ENCODE data around the gene ACSF2. TPM values are rescaled to one million over a fixed set of nuclear protein-coding genes. Genes with fewer than 3 reads are reported as not detected.

ACSF2 gene
- total RNA-seq, 1 experiment from 2014 or later = 161 TPM

DNA sequence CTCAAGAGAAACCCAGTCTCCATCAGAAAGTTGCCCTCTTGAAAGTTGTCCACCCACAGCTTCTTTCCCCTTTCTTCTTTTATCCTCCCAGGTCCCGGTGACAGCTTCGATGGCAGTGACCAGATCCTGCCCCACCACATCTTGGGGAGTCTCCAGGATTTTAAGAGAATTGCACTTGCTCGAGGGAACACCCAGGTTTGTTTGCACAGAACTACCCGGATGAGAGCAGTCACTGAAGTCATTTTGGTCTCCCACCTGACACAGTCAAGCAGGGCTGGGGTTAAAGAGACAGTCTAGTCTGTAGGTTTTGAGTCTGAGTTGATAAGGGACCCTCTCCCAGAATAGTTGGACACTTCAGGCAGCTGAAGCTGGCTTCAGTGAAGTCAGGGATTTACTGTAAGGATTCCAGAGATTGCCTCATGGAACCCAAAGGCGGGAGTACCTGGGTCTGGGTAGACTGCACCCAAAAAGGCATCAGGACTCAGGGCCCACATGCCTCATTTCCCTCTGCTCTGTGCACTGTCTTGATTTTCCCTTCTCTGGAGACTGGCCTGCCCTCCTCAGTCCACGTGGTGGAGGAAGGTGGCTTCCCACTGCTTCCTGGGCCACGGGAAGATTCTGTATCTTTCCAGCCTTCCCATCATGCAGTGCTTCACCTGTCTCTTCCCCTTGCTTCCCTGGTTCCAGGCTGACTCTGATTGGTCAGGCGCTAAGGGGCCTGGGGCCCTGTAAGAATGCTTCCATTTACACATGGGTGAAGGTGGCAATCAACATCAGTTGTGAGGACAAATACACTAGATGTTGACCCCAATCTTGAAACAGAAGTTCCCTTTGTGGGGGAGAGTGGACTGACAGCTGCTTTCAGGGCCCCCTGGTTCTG, 91.7 kb downstream of the ACSF2 start:
- intact Hi-C loops (cut with micrococcal nuclease; ENCODE audit: unreplicated experiment) = loop anchor here (1.0 kb wide), 1 partner anchor 30 kb away; no protein-coding TSS in a partner anchor
- Histone ChIP-seq H3K9me3 (no peaks in the 10 kb centered on the region), H3K4me1 (peaks cover 9% of the 10 kb centered on the region), H3K36me3 (ENCODE audit: control insufficient read depth, insufficient read depth, low read length) (no peaks in the 10 kb centered on the region), H3K27me3 (replicated peaks; ENCODE audit: control insufficient read depth, insufficient read depth, low read length) (no peaks in the 10 kb centered on the region), H3K4me3 (ENCODE audit: low read depth, low read length) (no peak overlapping the region)
- H3K27me3 Mint-ChIP-seq (ENCODE audit: insufficient read depth, unreplicated experiment) = no peaks in the 10 kb centered on the region
- TF ChIP-seq, protein P1, sequence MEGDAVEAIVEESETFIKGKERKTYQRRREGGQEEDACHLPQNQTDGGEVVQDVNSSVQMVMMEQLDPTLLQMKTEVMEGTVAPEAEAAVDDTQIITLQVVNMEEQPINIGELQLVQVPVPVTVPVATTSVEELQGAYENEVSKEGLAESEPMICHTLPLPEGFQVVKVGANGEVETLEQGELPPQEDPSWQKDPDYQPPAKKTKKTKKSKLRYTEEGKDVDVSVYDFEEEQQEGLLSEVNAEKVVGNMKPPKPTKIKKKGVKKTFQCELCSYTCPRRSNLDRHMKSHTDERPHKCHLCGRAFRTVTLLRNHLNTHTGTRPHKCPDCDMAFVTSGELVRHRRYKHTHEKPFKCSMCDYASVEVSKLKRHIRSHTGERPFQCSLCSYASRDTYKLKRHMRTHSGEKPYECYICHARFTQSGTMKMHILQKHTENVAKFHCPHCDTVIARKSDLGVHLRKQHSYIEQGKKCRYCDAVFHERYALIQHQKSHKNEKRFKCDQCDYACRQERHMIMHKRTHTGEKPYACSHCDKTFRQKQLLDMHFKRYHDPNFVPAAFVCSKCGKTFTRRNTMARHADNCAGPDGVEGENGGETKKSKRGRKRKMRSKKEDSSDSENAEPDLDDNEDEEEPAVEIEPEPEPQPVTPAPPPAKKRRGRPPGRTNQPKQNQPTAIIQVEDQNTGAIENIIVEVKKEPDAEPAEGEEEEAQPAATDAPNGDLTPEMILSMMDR (IDR thresholded peaks at IDR 0.05; ENCODE audit: insufficient read depth in 1 of 2, low read depth in 1 of 2, low read length in 1 of 2, severe bottlenecking in 1 of 2, unreplicated experiment in 1 of 2) = no peak
- no peaks in the 10 kb centered on the region for H3K36me3 Mint-ChIP-seq (ENCODE audit: insufficient read depth, unreplicated experiment)
- no TSS peak for BruUV-seq (replicated peaks)
- H3K9me3 Mint-ChIP-seq (ENCODE audit: unreplicated experiment) = no peaks in the 10 kb centered on the region
- peak overlapping the region; percentile 12 for H3K27ac Mint-ChIP-seq (ENCODE audit: unreplicated experiment)
- POLR2A ChIA-PET = no interaction called here
- H3K4me1 Mint-ChIP-seq (ENCODE audit: low read depth, unreplicated experiment) = peaks cover 27% of the 10 kb centered on the region
- CTCF ChIA-PET = interaction anchor here (0.6 to 1.2 kb wide), 2 partner anchors 31 to 38 kb away, joined by 4 to 5 read pairs; no protein-coding TSS in a partner anchor
- no peak overlapping the region for H3K4me3 Mint-ChIP-seq (ENCODE audit: unreplicated experiment)
- no peak for DNase-seq

DNA sequence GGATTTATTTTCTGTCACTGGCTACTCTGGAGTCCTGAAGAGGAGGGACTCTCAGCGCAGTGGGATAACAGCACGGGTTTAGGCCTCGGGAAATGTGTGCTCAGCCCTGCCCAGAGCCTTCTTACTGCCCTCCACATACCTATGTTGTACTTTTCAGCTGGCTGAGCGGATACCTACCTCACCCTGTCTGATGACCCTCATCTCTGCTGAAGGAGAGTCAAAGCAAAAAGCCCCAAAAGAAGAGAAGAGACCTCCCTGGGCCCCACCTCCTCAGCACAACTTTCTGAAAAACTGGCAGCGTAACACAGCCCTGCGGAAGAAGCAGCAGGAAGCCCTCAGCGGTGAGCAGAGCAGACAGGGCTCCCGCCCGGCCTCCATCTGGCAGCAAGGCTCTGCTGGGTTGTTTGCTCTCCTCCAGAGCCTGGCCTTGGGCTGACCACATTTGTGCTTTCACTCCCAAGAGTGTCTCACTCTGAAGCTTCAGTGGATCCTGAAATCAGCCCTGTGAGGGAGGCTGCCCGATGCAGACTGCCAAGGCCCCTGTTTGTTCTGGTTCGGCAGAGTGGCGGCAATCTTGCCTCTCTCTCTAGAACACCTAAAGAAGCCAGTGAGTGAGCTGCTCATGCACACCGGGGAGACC, 92.5 kb downstream of the ACSF2 start:
- POLR2A ChIA-PET = no interaction called here
- H3K4me1 ChIP-seq = peaks cover 17% of the 10 kb centered on the region
- no TSS peak for BruUV-seq (replicated peaks)
- Mint-ChIP-seq H3K4me1 (ENCODE audit: low read depth, unreplicated experiment) (peaks cover 34% of the 10 kb centered on the region), H3K9me3 (ENCODE audit: unreplicated experiment) (no peaks in the 10 kb centered on the region), H3K27ac (ENCODE audit: unreplicated experiment) (no peak overlapping the region), H3K36me3 (ENCODE audit: insufficient read depth, unreplicated experiment) (no peaks in the 10 kb centered on the region), H3K27me3 (ENCODE audit: insufficient read depth, unreplicated experiment) (no peaks in the 10 kb centered on the region), H3K4me3 (ENCODE audit: unreplicated experiment) (no peak overlapping the region)
- CTCF ChIA-PET = no interaction called here
- H3K4me3 ChIP-seq (ENCODE audit: low read depth, low read length) = no peak overlapping the region
- no peaks in the 10 kb centered on the region for H3K36me3 ChIP-seq (ENCODE audit: control insufficient read depth, insufficient read depth, low read length)
- peak in 1 of 2 experiments; percentile 37 for DNase-seq
- no peaks in the 10 kb centered on the region for H3K27me3 ChIP-seq (replicated peaks; ENCODE audit: control insufficient read depth, insufficient read depth, low read length)
- intact Hi-C loops (cut with micrococcal nuclease; ENCODE audit: unreplicated experiment) = no loop called here
- no peaks in the 10 kb centered on the region for H3K9me3 ChIP-seq
- TF ChIP-seq, protein P1 (IDR thresholded peaks at IDR 0.05; ENCODE audit: insufficient read depth in 1 of 2, low read depth in 1 of 2, low read length in 1 of 2, severe bottlenecking in 1 of 2, unreplicated experiment in 1 of 2) = no peak

DNA sequence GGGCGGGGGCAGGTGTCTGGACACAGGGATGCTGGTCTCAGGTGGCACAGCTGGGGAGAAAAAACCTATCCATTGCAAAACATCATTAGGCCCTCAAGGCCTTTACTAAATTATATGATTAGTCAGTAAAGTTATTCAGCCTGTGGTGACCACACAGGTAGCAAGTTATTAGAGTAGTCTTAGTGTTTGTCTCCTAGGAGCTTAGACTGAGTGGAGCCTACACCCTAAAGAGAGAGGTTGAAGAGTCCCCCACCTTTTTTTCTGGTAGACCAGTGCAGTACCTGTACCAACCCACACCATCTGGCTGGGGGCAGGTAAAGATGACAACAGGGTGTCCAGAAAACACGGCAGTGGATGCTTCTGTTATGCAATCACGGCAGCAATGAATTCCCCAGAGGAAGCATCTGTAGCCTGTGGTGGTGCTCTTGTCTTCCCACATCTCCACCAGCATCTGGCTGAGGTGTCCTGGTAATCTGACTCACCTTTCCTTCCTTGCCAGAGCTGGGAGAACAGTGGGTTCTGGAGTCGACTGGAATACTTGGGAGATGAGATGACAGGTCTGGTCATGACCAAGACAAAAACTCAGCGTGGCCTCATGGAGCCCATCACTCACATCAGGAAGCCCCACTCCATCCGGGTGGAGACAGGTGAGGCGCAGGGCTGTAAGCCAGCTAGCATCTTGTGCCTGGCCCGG, 93.3 kb downstream of the ACSF2 start:
- Histone ChIP-seq H3K4me1 (peaks cover 24% of the 10 kb centered on the region), H3K4me3 (ENCODE audit: low read depth, low read length) (no peak overlapping the region), H3K27me3 (replicated peaks; ENCODE audit: control insufficient read depth, insufficient read depth, low read length) (no peaks in the 10 kb centered on the region), H3K36me3 (ENCODE audit: control insufficient read depth, insufficient read depth, low read length) (no peaks in the 10 kb centered on the region), H3K9me3 (no peaks in the 10 kb centered on the region)
- ChIA-PET CTCF (interaction anchor here (0.9 kb wide), 1 partner anchor 18 kb away, joined by 3 read pairs; no protein-coding TSS in a partner anchor), POLR2A (no interaction called here)
- no peak overlapping the region for H3K27ac Mint-ChIP-seq (ENCODE audit: unreplicated experiment)
- intact Hi-C loops (cut with micrococcal nuclease; ENCODE audit: unreplicated experiment) = no loop called here
- peaks cover 39% of the 10 kb centered on the region for H3K4me1 Mint-ChIP-seq (ENCODE audit: low read depth, unreplicated experiment)
- no peaks in the 10 kb centered on the region for H3K27me3 Mint-ChIP-seq (ENCODE audit: insufficient read depth, unreplicated experiment)
- no TSS peak for BruUV-seq (replicated peaks)
- TF ChIP-seq, protein P1 (IDR thresholded peaks at IDR 0.05; ENCODE audit: insufficient read depth in 1 of 2, low read depth in 1 of 2, low read length in 1 of 2, severe bottlenecking in 1 of 2, unreplicated experiment in 1 of 2) = no peak
- no peaks in the 10 kb centered on the region for H3K36me3 Mint-ChIP-seq (ENCODE audit: insufficient read depth, unreplicated experiment)
- no peak overlapping the region for H3K4me3 Mint-ChIP-seq (ENCODE audit: unreplicated experiment)
- peak in 1 of 2 experiments; percentile 44 for DNase-seq
- no peaks in the 10 kb centered on the region for H3K9me3 Mint-ChIP-seq (ENCODE audit: unreplicated experiment)
